Measurements from ENCODE around the gene SHISA9.

SHISA9 gene

GRCh38 chr16:13056607-13057006 lies 155.2 kb downstream of the SHISA9 start:
- Histone ChIP-seq H3K4me3 (ENCODE audit: low read depth, low read length, poor library complexity, severe bottlenecking) (no peak overlapping the region), H3K27ac (ENCODE audit: low read depth, low read length, poor library complexity, severe bottlenecking) (no peak overlapping the region), H2AFZ (ENCODE audit: low read length) (no peak overlapping the region), H3K36me3 (ENCODE audit: insufficient read depth, low read length) (no peaks in the 10 kb centered on the region), H3K4me2 (ENCODE audit: low read length) (no peak overlapping the region), H4K20me1 (ENCODE audit: insufficient read depth, low read length) (no peaks in the 10 kb centered on the region), H3K9me3 (ENCODE audit: low read length) (no peaks in the 10 kb centered on the region), H3K4me1 (ENCODE audit: insufficient read depth, low read length, severe bottlenecking) (no peaks in the 10 kb centered on the region), H3K9me2 (ENCODE audit: low read depth, low read length) (no peaks in the 10 kb centered on the region), H3K27me3 (ENCODE audit: insufficient read depth, low read length) (no peaks in the 10 kb centered on the region), H3K79me2 (ENCODE audit: insufficient read depth, low read length) (no peaks in the 10 kb centered on the region), H3F3A (ENCODE audit: insufficient read depth, low read length) (no peaks in the 10 kb centered on the region), H3K9ac (ENCODE audit: low read length) (no peak overlapping the region)
- TF ChIP-seq EZH2 (IDR thresholded peaks at IDR 0.05; ENCODE audit: borderline replicate concordance, low read length) (no peak), CTCF (IDR thresholded peaks at IDR 0.05; ENCODE audit: low read length) (no peak)

- no peak overlapping the region for H3K4me2 ChIP-seq (ENCODE audit: low read length)
- H3K9me2 ChIP-seq (ENCODE audit: low read depth, low read length): no peaks in the 10 kb centered on the region
- no peaks in the 10 kb centered on the region for H3K27me3 ChIP-seq (ENCODE audit: insufficient read depth, low read length)
- H4K20me1 ChIP-seq (ENCODE audit: insufficient read depth, low read length): no peaks in the 10 kb centered on the region
- no peak overlapping the region for H3K4me3 ChIP-seq (ENCODE audit: low read depth, low read length, poor library complexity, severe bottlenecking)
- H3F3A ChIP-seq (ENCODE audit: insufficient read depth, low read length): no peaks in the 10 kb centered on the region
- H3K27ac ChIP-seq (ENCODE audit: low read depth, low read length, poor library complexity, severe bottlenecking): no peak overlapping the region
- H3K9ac ChIP-seq (ENCODE audit: low read length): no peak overlapping the region
- no peaks in the 10 kb centered on the region for H3K79me2 ChIP-seq (ENCODE audit: insufficient read depth, low read length)
- H3K4me1 ChIP-seq (ENCODE audit: insufficient read depth, low read length, severe bottlenecking): no peaks in the 10 kb centered on the region
- H3K36me3 ChIP-seq (ENCODE audit: insufficient read depth, low read length): no peaks in the 10 kb centered on the region
- no peak overlapping the region for H2AFZ ChIP-seq (ENCODE audit: low read length)
- no peak for TF ChIP-seq CTCF (IDR thresholded peaks at IDR 0.05; ENCODE audit: low read length)
- H3K9me3 ChIP-seq (ENCODE audit: low read length): no peaks in the 10 kb centered on the region
These were observed 159.5 kb downstream of the SHISA9 start for GRCh38 chr16:13060932-13061331.

- no peaks in the 10 kb centered on the region for H3K27me3 ChIP-seq (ENCODE audit: insufficient read depth, low read length)
- H2AFZ ChIP-seq (ENCODE audit: low read length): no peak overlapping the region
- no peaks in the 10 kb centered on the region for H4K20me1 ChIP-seq (ENCODE audit: insufficient read depth, low read length)
- no peaks in the 10 kb centered on the region for H3K4me1 ChIP-seq (ENCODE audit: insufficient read depth, low read length, severe bottlenecking)
- no peak overlapping the region for H3K9ac ChIP-seq (ENCODE audit: low read length)
- no peak overlapping the region for H3K27ac ChIP-seq (ENCODE audit: low read depth, low read length, poor library complexity, severe bottlenecking)
- H3K4me2 ChIP-seq (ENCODE audit: low read length): no peak overlapping the region
- no peaks in the 10 kb centered on the region for H3K36me3 ChIP-seq (ENCODE audit: insufficient read depth, low read length)
- no peaks in the 10 kb centered on the region for H3K79me2 ChIP-seq (ENCODE audit: insufficient read depth, low read length)
- H3K9me2 ChIP-seq (ENCODE audit: low read depth, low read length): no peaks in the 10 kb centered on the region
- no peak for TF ChIP-seq CTCF (IDR thresholded peaks at IDR 0.05; ENCODE audit: low read length)
- no peak overlapping the region for H3K4me3 ChIP-seq (ENCODE audit: low read depth, low read length, poor library complexity, severe bottlenecking)
- no peaks in the 10 kb centered on the region for H3K9me3 ChIP-seq (ENCODE audit: low read length)
- no peaks in the 10 kb centered on the region for H3F3A ChIP-seq (ENCODE audit: insufficient read depth, low read length)
These were observed 160.3 kb downstream of the SHISA9 start for GRCh38 chr16:13061691-13062090.

Data from OCI-LY1 (cell line).